ENCODE data around the gene FAF1. TPM values are rescaled to one million over a fixed set of nuclear protein-coding genes. Genes with fewer than 3 reads are reported as not detected.

Gene FAF1
- total and polyA plus RNA-seq, 9 of the 15 experiments (the other 6 are each of a cell fraction or from before 2014, with no cell fraction given): 48.7 to 225 (median 118) TPM

DNA sequence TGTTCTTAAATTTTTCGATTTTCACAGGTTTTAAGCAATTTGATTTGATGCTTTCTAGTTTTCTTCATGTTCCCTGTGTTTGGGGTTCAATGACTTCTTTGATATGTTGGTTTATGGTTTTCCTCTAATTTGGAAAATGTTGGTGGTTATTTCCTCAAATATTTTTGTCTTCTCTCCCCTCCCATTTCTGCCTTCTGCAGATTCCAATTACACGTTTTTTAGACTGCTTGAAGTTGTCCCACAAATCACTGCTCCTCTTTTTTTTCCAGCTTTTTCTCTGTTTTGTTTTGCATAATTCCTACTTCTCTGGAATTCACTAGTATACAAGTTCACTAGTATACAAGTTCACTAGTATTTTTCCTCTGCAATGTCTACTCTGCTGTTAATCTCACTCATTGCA lies 61.3 kb downstream of the FAF1 start:
- Histone ChIP-seq H3K79me2 (ENCODE audit: control insufficient read depth, insufficient read depth, low read length) (peaks cover 84% of the 10 kb centered on the region), H3K9ac (ENCODE audit: insufficient read depth in 1 of 2, low read depth in 2 of 2, low read length in 2 of 2) (no peak overlapping the region), H3K4me1 (replicated peaks in 1 of 2; ENCODE audit: control insufficient read depth in 2 of 2, insufficient read depth in 2 of 2, low read length in 2 of 2) (no peaks in the 10 kb centered on the region), H4K20me1 (replicated peaks; ENCODE audit: control insufficient read depth, insufficient read depth, low read length) (no peaks in the 10 kb centered on the region), H3K4me3 (no peak overlapping the region), H3K36me3 (ENCODE audit: control insufficient read depth, insufficient read depth, low read length) (peaks cover 6% of the 10 kb centered on the region; the same call in 1 of the 3 replicates), H3K27ac (ENCODE audit: extremely low read depth, low read depth, low read length) (no peak overlapping the region), H3K4me2 (ENCODE audit: insufficient read depth, low read length) (no peak overlapping the region), H3K9me3 (replicated peaks; ENCODE audit: control insufficient read depth, insufficient read depth, low read depth, low read length) (peaks cover 6% of the 10 kb centered on the region; the same call in 1 of the 2 replicates), H2AFZ (ENCODE audit: low read depth, low read length) (no peak overlapping the region), H3K27me3 (ENCODE audit: control insufficient read depth in 2 of 2, insufficient read depth in 2 of 2, low read length in 2 of 2) (no peaks in the 10 kb centered on the region), H3K9me1 (ENCODE audit: control insufficient read depth, insufficient read depth, low read length) (no peaks in the 10 kb centered on the region)
- ChIA-PET POLR2A (no interaction called here), CTCF (ENCODE audit: low intra/inter-chr PET ratio) (no interaction called here)
- ATAC-seq (no peak), DNase-seq (ENCODE audit: extremely low read depth in 1 of 4, low spot score in 3 of 4) (no peak), FAIRE-seq (no peak)
- in situ Hi-C loops (cut with MboI) (no loop called here), intact Hi-C loops (cut with micrococcal nuclease) (no loop called here)
- BruUV-seq (replicated peaks): no TSS peak
- TF ChIP-seq TEAD1 (CRISPR knock-in tag; IDR thresholded peaks at IDR 0.05): no peak
- TF ChIP-seq ZNF75A (CRISPR knock-in tag; IDR thresholded peaks at IDR 0.05): peak; percentile 67
- 31% methylated on average over 2 of the region's 2 CpGs for WGBS (ENCODE audit: insufficient coverage, low coverage, missing lambda C conversion rate)

DNA sequence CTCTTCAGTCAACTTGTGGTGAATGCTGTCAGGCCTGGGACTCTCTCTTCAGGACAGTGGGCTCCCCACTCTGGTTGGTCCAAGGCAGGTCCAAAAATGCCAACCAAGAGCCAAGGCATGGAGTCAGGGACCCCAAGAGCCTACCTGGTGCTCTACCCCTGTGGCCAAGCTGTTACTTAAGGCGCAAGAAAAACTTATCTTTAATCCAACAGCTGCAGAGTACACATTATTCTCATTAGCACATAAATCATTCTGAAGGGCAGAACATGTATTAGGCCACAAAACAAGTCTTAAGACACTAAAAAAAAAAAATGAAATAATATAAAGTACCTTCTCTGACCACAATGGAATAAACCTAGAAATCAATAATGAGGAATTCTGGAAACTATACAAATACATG lies 65.7 kb downstream of the FAF1 start:
- Histone ChIP-seq H4K20me1 (replicated peaks; ENCODE audit: control insufficient read depth, insufficient read depth, low read length) (no peaks in the 10 kb centered on the region), H3K36me3 (ENCODE audit: control insufficient read depth, insufficient read depth, low read length) (peaks cover 12% of the 10 kb centered on the region), H3K9ac (ENCODE audit: insufficient read depth in 1 of 2, low read depth in 2 of 2, low read length in 2 of 2) (no peak overlapping the region), H3K4me3 (no peak overlapping the region), H3K9me3 (replicated peaks; ENCODE audit: control insufficient read depth, insufficient read depth, low read depth, low read length) (peaks cover 19% of the 10 kb centered on the region), H3K79me2 (ENCODE audit: control insufficient read depth, insufficient read depth, low read length) (peaks cover 69% of the 10 kb centered on the region), H3K4me2 (ENCODE audit: insufficient read depth, low read length) (no peak overlapping the region), H3K27me3 (ENCODE audit: control insufficient read depth in 2 of 2, insufficient read depth in 2 of 2, low read length in 2 of 2) (no peaks in the 10 kb centered on the region), H3K27ac (ENCODE audit: extremely low read depth, low read depth, low read length) (no peak overlapping the region), H2AFZ (ENCODE audit: low read depth, low read length) (no peak overlapping the region), H3K9me1 (ENCODE audit: control insufficient read depth, insufficient read depth, low read length) (no peaks in the 10 kb centered on the region), H3K4me1 (replicated peaks in 1 of 2; ENCODE audit: control insufficient read depth in 2 of 2, insufficient read depth in 2 of 2, low read length in 2 of 2) (no peaks in the 10 kb centered on the region)
- intact Hi-C loops (cut with micrococcal nuclease): no loop called here
- FAIRE-seq (no peak), DNase-seq (ENCODE audit: extremely low read depth in 1 of 4, low spot score in 3 of 4) (peak in 1 of 4 experiments; percentile 4), ATAC-seq (no peak)
- TF ChIP-seq, protein P1, sequence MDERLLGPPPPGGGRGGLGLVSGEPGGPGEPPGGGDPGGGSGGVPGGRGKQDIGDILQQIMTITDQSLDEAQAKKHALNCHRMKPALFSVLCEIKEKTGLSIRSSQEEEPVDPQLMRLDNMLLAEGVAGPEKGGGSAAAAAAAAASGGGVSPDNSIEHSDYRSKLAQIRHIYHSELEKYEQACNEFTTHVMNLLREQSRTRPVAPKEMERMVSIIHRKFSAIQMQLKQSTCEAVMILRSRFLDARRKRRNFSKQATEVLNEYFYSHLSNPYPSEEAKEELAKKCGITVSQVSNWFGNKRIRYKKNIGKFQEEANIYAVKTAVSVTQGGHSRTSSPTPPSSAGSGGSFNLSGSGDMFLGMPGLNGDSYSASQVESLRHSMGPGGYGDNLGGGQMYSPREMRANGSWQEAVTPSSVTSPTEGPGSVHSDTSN (CRISPR knock-in tag; IDR thresholded peaks at IDR 0.05; ENCODE audit: low read depth): no peak
- TF ChIP-seq, protein P1 (tag; conservative IDR thresholded peaks at IDR 0.05; ENCODE audit: low read depth): 0 out of 2 replicates have a peak, but pooled peaks have one; percentile 32
- TF ChIP-seq, protein P2, sequence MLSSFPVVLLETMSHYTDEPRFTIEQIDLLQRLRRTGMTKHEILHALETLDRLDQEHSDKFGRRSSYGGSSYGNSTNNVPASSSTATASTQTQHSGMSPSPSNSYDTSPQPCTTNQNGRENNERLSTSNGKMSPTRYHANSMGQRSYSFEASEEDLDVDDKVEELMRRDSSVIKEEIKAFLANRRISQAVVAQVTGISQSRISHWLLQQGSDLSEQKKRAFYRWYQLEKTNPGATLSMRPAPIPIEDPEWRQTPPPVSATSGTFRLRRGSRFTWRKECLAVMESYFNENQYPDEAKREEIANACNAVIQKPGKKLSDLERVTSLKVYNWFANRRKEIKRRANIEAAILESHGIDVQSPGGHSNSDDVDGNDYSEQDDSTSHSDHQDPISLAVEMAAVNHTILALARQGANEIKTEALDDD (IDR thresholded peaks at IDR 0.05): no peak
- in situ Hi-C loops (cut with MboI): no loop called here
- POLR2A ChIA-PET: no interaction called here
- BruUV-seq (replicated peaks): no TSS peak
- 100% methylated on average over 1 of the region's 1 CpG for WGBS (ENCODE audit: insufficient coverage, low coverage, missing lambda C conversion rate)
- CTCF ChIA-PET (ENCODE audit: low intra/inter-chr PET ratio): no interaction called here

Measured in K562 (cell line).